ENCODE data around the gene ZBP1.

Gene ZBP1, protein sequence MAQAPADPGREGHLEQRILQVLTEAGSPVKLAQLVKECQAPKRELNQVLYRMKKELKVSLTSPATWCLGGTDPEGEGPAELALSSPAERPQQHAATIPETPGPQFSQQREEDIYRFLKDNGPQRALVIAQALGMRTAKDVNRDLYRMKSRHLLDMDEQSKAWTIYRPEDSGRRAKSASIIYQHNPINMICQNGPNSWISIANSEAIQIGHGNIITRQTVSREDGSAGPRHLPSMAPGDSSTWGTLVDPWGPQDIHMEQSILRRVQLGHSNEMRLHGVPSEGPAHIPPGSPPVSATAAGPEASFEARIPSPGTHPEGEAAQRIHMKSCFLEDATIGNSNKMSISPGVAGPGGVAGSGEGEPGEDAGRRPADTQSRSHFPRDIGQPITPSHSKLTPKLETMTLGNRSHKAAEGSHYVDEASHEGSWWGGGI

DNA sequence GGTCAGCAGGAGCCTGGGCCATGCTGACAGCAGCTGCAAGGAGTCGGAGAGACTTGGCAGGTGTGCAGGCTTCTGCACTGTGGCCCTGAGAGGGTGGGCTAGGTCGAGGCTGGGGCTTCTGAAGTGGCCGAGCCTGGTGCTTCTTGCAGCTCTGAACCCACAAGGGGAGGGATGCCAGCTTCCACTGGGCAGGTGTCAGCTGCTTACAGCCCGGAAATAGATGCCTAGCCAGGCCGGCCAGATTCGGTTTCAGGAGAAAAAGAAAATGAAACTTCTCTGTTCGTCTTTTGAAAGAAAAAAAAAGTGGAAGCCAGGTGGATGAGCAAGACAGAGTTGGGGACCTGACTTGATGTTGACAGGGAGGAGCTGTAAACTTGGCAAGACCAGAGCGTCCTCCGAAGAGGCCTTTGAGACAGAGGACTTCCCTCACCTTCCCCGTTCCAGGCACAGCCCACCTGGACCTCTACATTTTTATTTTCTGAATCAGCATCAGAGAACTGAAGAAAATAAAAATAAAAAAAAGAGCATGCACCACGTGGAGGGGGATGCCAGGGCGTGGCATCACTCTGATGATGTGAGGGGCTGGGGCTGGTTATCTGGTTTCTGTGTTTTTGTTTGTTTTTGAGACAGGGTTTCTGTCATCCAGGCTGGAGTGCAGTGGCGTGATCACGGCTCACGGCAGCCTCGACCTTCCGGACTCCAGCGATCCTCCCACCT is at the start of gene ZBP1:
ZBP1 (minus strand) TSS at position 153 of the 717 bp plus-strand sequence; CDS start at position 22, 131 bp downstream.
- ATAC-seq (peak; percentile 10), DNase-seq (peak; percentile 56)

DNA sequence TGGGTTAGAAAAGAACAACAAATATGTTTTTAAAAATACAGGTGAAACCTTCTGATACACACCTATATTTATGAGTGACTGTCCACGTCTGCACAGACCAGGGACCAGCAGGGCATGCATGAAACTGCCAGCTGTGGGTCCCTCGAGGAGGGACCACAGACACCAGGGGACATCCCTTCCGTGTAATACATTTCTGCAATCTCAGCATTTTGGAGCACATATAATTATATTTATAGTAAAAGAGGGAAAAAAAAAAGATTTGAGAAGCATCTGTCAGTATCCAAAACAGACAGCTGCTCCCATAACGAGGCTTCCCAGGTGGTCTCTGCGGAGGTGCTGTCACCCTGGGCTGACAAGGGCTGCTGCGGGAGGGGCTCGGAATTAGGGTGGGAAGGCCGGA is 49.4 kb upstream of the ZBP1 start:
- DNase-seq (no peak), ATAC-seq (no peak)

DNA sequence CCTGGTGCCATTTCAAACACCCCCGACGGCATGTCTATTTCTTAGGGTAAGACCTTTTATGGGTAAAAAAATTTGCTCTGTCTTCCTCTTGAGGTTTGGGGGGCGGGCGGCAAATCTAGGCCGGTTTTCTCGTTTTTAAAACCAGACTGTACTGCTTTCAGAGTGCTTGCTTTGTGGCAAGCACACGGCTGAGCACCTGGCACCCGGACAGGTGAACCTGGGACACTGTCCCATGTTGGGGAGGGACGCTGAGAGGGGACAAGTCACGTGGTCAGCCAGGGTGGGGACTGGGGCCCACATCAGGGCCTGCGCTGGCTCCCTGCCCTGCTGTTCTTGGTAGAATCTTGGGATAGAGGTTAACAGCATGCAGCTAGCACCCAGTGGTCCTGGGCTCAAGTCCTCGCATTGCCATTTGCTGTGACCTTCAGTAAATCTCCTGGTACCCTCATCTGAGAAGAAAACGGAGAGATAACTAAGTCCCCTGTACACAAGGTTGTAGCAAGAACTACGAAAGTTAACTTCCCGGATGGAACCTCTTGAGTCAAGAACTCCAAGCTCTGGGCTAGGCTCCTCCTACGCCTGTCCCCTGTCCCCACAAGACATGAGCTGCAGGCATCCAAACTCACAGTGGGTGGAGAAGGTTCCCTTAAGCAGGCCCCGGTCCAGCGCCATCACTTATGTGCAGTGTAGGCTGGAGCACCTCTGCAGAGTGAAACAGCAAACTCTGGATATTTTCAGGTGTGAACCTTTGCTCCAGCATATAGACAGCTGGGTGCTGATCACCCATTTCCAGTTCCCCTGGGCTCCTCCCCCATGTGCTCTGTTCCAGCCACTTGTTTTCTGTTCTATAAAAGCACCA is 47.9 kb upstream of the ZBP1 start:
- no peak for ATAC-seq
- DNase-seq: no peak

DNA sequence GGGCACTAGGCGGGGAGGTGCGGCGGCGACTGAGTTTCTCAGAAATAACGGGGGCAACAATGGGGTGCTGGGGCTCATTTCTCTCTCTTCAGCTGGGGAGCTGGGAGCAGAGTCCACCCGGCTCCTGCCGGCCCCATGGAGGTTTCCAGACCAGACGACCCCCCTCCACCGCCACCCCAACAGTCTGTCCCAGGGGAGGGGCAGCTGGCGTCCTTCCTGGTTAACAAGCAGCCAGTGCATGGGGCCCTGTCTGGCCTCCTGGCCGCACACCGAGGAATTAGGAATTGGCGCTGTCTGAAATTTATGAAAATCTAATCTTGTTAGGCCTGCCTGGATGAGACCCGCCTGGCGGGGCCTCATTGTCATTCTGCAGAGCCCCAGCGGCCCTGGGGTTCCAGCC is 47.2 kb upstream of the ZBP1 start:
- ATAC-seq: no peak
- DNase-seq: no peak

DNA sequence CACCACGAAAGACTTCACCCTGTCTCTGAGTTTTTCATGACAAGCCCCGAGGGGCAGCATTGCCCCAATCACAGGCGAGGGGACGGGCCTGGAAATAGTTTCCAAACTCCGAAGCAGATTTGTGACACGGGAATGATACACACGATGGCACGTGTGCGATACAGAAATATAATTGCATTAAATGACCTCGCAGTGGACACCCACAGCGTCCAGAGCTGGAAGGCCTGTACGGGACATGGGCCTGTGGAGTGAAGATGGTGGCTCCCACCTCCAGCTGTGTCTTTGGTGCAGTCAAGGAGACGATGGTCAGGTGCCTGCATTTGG is 46.6 kb upstream of the ZBP1 start:
- DNase-seq (no peak), ATAC-seq (no peak)

DNA sequence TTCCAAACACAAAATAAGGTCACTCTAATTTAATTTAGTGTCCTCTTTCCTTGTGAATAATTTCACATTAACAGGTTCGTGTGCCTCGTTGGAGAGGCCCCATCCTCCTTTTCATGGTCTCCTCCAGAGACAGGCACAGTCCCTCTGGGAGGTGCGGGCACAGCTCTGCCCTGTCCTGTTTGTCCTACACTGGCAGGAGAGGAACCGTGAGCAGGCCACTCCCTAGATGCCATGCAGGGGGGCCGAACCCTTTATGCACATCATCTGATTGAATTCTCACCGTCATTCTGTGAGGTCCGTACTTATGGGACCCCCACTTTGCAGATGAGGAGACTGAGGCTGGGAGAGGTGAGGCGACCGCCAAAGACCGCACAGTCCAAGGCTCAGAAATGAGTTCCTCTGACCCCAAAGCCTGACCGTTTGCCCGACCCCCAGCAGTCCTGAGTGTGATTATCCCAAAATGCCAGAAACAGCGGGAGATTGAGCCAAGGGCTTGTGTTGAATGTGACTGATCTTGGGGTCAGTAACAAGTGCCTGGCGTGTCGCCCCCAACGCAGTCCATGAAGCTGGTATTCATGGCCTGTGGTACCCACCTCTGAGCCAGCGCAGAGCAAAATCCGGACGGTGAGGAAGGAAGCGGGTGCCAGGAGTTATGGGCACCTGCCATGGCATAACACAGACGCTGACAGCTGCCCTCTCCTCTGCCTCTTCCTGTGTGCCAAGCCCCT is 46.0 kb upstream of the ZBP1 start:
- ATAC-seq: no peak

DNA sequence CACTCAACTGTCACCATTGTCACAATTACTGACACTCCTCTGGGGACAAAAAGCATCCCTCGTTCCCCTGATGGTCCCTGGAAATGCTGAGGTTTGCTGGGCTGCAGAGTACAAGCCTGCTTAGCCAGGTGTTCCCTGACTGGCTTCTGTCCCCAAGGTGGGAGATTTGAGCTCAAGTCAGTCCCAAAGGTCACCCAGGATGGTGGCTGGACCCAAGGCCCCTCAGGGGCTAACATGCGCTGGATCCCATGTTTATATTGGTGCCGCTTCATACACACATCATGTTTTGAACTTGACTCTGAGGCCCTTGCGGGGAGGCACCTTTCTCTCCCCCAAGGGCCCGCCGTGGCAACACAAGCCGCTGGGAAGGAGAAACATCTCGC is 45.4 kb upstream of the ZBP1 start:
- DNase-seq: no peak
- ATAC-seq: no peak

More for the DNA sequence above, 46.0 kb upstream of the ZBP1 start:
- no peak for DNase-seq

DNA sequence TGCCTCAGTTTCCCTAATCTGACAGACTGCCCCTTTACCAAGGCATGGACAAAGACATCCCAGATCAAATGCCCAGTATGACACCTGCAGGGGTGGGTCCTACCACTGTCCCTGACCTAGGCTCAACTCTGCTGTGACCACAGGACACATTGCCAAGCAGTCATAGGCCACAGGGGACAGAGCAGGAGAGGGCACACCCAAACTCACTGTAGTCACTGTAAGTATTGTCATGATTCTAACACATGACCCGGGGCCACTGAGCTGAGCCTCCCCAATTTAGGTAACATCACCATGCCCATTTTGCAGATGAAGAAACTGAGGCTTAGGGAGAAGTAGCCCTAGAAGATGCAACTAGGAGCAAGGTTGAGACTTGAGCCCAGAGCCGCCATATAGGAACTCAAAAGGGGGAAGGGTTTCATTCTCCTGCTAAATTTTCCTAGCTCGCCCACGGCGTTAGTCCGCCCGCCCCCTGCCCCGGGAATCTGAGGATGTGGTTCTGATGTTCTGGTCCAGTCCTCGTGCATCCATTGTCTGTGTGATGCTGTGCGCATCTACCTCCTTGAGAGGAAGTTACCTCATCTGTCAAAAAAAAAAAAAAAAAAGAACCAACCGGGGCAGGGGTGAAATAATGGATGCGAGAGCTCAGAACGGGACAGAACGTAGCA is 44.8 kb upstream of the ZBP1 start:
- DNase-seq (no peak), ATAC-seq (no peak)

DNA sequence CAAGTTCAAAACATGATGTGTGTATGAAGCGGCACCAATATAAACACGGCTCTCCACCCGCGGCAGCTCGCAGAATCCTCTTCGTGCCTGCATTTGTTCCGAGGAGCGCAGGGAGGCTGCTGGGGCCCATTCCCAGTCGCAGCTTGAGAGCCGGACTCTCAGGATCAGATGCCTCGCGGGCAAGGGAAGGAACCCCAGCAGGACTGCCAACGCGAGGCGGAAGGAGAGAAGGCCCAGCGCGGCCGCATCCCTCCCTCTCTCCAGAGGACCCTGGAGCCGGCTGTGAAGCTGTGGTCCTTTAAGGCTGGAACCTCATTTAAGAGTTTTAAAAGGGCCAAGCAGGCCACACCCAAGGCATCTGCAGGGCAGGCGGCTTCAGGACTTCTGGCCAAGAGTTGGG is 44.2 kb upstream of the ZBP1 start:
- ATAC-seq (no peak), DNase-seq (no peak)

DNA sequence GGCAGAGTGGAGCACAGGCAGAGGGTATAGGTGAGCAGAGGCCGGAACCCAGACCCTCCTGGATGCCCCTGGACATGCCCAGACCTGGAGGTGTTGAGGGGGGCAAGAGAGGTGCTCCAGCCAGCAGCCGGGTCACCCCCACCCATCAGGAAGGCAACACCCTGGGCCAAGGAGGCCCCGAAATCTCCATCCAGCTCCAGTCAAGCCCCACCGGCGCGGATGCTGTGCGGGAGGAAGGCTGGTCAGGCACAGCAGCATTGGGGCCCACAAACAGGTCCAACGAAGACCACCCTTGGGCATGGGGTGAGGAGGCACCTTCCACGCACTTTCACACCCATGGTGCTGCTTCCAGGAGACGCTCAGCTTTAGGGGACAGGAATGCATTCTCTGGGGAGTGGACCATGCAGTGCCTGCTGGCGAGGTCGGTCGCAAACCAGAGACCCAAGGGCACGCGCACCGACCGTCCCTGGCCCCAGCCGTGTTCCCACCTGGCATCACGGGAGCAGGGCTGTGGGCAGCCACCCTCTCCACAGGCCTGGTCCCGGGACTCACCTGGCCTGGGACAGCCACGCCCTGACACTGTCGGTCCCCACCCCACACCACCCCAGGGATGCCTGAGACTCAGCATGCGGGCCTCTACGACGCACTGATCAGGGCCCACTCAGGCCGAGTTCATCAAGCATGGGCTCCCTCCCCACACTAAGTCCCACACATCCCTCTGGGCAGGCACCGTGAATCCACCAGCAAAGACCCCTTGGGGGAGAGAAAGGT is 43.6 kb upstream of the ZBP1 start:
- DNase-seq: no peak
- ATAC-seq: no peak

DNA sequence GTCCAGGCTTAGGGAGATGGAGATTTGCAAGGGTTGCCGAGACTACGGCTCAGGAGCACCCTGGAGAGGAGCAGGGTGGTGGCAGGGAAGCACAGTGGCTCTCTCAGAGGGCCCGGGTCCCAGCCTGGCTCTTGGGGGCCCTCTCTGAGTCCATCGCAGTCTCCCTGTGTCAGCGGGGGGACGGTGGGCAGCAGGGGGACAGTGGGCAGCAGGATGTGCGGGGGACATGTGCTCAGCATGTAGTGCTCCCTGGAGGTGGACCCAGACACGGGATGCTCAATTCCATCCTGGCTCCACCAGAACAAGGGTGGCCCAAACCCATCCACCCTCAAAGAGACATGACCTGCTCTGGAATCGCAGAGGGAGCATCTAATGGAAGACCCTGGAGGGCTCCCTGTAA is 43.0 kb upstream of the ZBP1 start:
- DNase-seq (no peak), ATAC-seq (no peak)

DNA sequence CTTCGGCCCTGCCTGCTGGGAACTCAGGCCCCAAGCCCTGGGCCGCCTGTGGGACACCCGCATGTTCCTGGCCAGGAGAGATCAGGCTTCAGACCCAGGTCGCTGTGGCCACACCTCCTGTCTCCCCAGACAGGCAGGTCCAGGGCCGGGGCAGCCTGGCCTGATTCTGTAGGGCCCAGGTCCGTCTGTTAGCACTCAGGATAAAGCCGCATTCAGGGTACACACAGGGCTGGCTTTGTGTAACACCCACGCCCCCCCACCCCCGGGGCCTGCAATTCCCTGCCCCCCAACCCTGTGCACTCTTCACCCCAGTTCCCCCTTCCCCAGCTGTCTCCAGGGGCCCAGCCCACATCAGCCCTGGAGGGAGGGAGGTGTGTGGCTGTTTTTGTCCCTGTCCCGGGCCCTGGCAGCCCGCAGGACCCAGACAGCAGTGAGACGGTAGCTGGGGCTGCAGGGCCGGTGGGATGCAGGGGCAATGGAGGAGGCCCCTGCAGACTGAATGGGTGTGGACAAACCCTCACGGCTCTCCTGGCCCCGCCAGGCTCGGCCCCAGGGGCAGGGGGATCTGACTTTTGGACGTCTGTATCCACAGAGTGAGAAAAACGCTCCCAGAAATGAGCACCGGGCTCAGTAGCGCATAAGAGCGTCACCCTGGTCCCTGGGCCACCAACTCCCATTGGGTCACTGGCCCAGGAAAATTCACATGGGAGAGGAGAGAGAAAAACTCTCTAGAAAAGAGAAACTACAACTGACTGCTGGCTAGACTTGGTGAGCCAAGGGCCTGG is 42.4 kb upstream of the ZBP1 start:
- ATAC-seq (no peak), DNase-seq (no peak)

DNA sequence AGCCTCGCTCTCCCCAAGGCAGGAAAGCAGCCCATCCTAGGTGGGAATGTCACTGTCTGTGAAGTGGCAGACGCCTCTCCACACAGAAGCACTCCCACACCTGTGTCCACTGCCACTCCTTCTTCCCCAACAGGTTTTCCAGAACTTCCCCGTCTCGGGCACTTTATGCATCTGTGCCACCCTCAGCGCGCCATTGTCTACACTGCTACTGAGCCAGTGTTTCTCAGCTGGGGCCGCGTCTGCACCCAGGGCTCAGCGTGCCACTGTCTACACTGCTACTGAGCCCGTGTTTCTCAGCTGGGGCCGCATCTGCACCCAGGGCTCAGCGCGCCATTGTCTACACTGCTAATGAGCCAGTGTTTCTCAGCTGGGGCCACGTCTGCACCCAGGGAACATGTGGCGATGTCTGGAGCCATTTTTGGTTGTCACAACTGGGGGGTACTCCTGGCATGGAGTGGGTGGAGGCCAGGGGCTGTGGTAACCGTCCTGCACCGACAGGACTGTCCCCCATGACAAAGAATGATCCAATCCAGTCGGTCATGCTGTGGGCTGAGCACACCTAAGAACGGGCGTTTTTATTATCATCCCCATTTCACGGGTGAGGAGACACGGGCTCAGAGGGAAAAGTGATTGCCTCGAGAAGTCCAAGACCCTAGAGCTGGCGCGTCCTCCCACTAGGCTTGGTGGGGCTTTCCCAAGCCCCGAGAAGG is 41.7 kb upstream of the ZBP1 start:
- peak; percentile 1 for DNase-seq

DNA sequence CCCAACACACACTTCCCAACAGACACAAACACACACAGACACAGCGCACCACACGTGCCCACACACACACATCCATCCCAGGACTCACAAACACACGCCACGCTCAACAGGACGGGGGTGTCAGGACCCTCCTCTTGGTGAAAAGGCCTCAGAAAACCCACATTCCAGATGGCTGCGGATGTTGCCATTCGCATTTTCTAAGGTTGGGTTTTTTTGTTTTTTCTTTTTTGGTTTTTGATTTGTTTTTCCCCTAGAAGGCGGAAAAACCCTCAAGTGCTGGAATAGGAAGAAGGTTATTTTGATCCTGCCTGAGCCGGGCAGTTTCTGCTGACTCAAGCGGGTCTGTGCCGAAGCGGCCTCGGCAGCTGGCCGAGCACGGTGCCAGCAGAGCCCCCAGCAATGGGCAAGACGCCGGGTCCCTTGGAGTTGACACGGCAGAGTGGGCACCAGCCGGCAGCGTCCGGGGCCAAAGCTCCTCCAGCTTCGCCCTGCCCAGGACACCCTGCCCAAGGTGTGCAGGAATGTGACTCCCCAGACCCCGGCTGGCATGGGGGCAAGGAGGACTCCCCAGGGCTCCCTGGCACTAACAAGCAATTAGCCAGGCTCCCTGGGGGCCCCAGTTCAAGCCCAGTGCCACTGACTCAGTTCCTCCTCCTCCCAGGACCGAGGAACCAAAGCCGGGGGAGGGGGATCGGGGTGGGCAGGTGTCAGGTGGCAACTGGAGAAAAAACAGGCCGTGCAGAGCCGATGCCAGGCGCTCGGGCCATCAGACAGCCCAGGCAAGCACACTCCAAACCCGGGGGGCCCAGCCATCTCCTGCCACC is 40.9 kb upstream of the ZBP1 start:
- no peak for ATAC-seq
- DNase-seq: no peak

More for the DNA sequence above, 41.7 kb upstream of the ZBP1 start:
- ATAC-seq: no peak

DNA sequence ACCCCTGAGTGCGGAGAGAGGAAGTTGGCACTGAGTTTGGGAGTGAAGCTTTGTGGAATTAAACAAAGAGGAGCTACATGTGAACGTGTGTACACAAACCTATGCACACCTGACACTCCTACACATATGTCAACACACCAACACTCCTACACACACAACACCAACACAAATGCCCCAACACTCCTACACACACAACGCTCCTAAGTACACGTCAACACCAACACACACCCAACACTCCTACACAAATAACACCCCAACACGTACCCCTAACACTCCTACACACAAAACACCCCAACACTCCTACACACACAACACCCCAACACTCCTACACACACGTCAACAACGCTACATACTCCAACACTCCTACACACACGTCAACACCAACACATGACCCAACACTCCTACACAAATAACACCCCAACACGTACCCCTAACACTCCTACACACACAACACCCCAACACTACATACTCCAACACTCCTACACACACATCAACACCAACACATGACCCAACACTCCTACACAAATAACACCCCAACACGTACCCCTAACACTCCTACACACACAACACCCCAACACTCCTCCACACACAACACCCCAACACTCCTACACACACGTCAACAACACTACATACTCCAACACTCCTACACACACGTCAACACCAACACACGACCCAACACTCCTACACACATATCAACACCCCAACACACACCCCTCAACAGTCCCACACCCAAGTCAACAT is 40.1 kb upstream of the ZBP1 start:
- ATAC-seq (no peak), DNase-seq (no peak)

DNA sequence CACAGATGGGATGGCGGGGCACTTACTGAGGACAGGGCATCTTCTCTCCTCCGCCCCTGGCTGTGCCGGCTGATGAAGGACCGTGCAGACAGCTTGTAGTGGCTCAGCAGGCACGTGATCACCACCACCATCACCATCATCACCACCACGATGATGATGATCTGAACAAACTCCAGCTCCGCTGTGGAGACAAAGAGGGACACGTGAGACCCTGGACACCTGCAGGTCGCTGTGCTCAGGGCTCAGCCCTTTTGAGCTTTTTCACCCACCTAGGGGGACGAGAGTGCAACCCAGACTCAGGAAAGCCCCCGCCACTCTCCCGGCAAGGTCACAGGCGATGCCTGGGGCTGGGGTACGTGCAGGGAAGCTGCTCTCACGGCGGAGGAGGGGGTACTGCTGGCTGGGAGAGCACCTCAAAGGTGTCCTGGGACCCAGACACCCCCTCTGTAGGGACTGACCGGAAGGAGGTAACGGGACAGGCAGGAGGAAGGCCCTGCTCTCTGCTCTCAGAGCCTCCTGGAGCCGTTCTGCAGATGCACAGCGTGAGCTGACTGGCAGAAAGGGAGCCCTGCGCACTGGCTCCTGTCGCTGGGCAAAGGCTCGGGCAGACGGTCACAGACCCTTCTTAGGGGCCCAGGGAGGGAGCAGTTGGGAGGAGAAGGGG is 39.4 kb upstream of the ZBP1 start:
- DNase-seq (no peak), ATAC-seq (no peak)

Measured in stimulated activated naive CD8-positive, alpha-beta T cell treated with anti-CD3 and anti-CD28 coated beads, Interleukin-15, Interleukin-2, amounts not matched to agents 100 U/mL and 50 U/mL, for 24 hours (primary cell).